HepG2 (cell line): ENCODE data around the gene TRMT2A. TPM values are rescaled to one million over a fixed set of nuclear protein-coding genes. Genes with fewer than 3 reads are reported as not detected.

Experiments used
- MAF1 ChIP-seq: sonication (generic); formaldehyde crosslinking; IDR thresholded peaks from 2 replicates; pipeline ENCODE4 v1.5.0; 2020; ENCODE audit warnings: missing genetic modification reagents, borderline replicate concordance
- NR3C1 ChIP-seq: sonication (generic); formaldehyde crosslinking; IDR thresholded peaks from 2 replicates; pipeline ENCODE4 v1.4.0; 2020; ENCODE audit warnings: missing genetic modification reagents
- PAX8 ChIP-seq: sonication (generic); formaldehyde crosslinking; IDR thresholded peaks from 2 replicates; pipeline ENCODE4 v1.8.0; 2022; ENCODE audit warnings: mild to moderate bottlenecking, missing genetic modification reagents, borderline replicate concordance
- RFX1 ChIP-seq: fragments of 450-650 bp; IDR thresholded peaks from 2 replicates; pipeline ENCODE4 v1.6.1; 2017
- SMAD9 ChIP-seq: sonication (generic); formaldehyde crosslinking; IDR thresholded peaks from 2 replicates; pipeline ENCODE4 v1.5.1; 2020; ENCODE audit warnings: mild to moderate bottlenecking, missing genetic modification reagents
- SPEN ChIP-seq: sonication (generic); formaldehyde crosslinking; IDR thresholded peaks from 2 replicates; pipeline ENCODE4 v1.5.1; 2020; ENCODE audit warnings: low read depth, mild to moderate bottlenecking, missing genetic modification reagents
- SRY ChIP-seq: sonication (generic); formaldehyde crosslinking; IDR thresholded peaks from 2 replicates; pipeline ENCODE4 v1.8.0; 2022; ENCODE audit warnings: mild to moderate bottlenecking, missing genetic modification reagents
- ZFY ChIP-seq: sonication (generic); formaldehyde crosslinking; IDR thresholded peaks from 2 replicates; pipeline ENCODE4 v1.4.0; 2020; ENCODE audit warnings: missing genetic modification reagents
- ZKSCAN1 ChIP-seq: fragments of 150-350 bp; IDR thresholded peaks from 2 replicates; pipeline ENCODE4 v1.6.1; 2014; ENCODE audit warnings: low read length
- ZMYM4 ChIP-seq: sonication (generic); formaldehyde crosslinking; IDR thresholded peaks from 2 replicates; pipeline ENCODE4 v1.8.1; 2023; ENCODE audit warnings: mild to moderate bottlenecking, missing genetic modification reagents
- ZNF382 ChIP-seq: sonication (generic); formaldehyde crosslinking; IDR thresholded peaks from 2 replicates; pipeline ENCODE4 v1.5.0; 2020; ENCODE audit warnings: missing genetic modification reagents, mild to moderate bottlenecking, borderline replicate concordance
- ZNF598 ChIP-seq: sonication (generic); formaldehyde crosslinking; IDR thresholded peaks from 2 replicates; pipeline ENCODE4 v1.5.1; 2020; ENCODE audit warnings: mild to moderate bottlenecking, missing genetic modification reagents, borderline replicate concordance
- ZNF629 ChIP-seq: sonication (generic); formaldehyde crosslinking; conservative IDR thresholded peaks from 2 replicates; pipeline ENCODE4 v1.5.0; 2020; ENCODE audit warnings: missing genetic modification reagents
- ZNF768 ChIP-seq: sonication (generic); formaldehyde crosslinking; IDR thresholded peaks from 2 replicates; pipeline ENCODE4 v1.4.0; 2020; ENCODE audit warnings: missing genetic modification reagents
- ZZZ3 ChIP-seq: sonication (generic); formaldehyde crosslinking; IDR thresholded peaks from 2 replicates; pipeline ENCODE4 v1.4.0; 2020; ENCODE audit warnings: missing genetic modification reagents, mild to moderate bottlenecking, borderline replicate concordance
- polyA plus RNA-seq, 8 experiments: library from polyadenylated mRNA; depleted of rRNA in 3 of 8; stranded (reverse) in 7 of 8; unstranded in 1 of 8; fragments of >200 nt; fragmentation: Illumina TruSeq in 4 of 8; extraction: Trizol in 4 of 8; gene quantifications; 2 replicates each; pipeline versions ENCODE4 v1.2.1 to v1.2.3, GENCODE V29; 2011 to 2016; ENCODE audit warnings: low read depth in 4 of 8, missing spikeins in 1 of 8, mixed read lengths in 1 of 8; ENCODE audit not compliant: insufficient read depth in 1 of 8
- total RNA-seq, 5 experiments: library from RNA; depleted of rRNA; stranded (reverse); fragments of >200 nt; fragmentation: Illumina TruSeq; extraction: Trizol; gene quantifications; 2 replicates each; pipeline ENCODE4 v1.2.3, GENCODE V29; 2016; ENCODE audit warnings: low read depth in 1 of 5
- TF ChIP-seq, protein P1 (sequence below), 2 experiments: IDR thresholded peaks; 2 replicates each; pipeline ENCODE4 v1.6.1; 2011 to 2012; ENCODE audit warnings: low read length in 2 of 2, borderline replicate concordance in 1 of 2, low read depth in 1 of 2, mild to moderate bottlenecking in 1 of 2, moderate library complexity in 1 of 2
- TF ChIP-seq, protein P2 (sequence below): IDR thresholded peaks from 2 replicates; pipeline ENCODE4 v1.6.1; 2016; ENCODE audit warnings: missing compliant biosample characterization, missing genetic modification reagents, borderline replicate concordance
- TF ChIP-seq, protein P3 (sequence below): sonication (generic); formaldehyde crosslinking; conservative IDR thresholded peaks from 2 replicates; pipeline ENCODE4 v1.8.0; 2022; ENCODE audit warnings: mild to moderate bottlenecking, moderate library complexity, missing genetic modification reagents
- TF ChIP-seq, protein P4 (sequence below): sonication (generic); formaldehyde crosslinking; IDR thresholded peaks from 2 replicates; pipeline ENCODE4 v1.8.1; 2023; ENCODE audit warnings: missing genetic modification reagents, inconsistent platforms, borderline replicate concordance

Gene TRMT2A
- total and polyA plus RNA-seq, 2 of the 13 experiments (the other 11 are each of a cell fraction or from before 2014, with no cell fraction given), result 24.0 to 30.3 TPM

DNA sequence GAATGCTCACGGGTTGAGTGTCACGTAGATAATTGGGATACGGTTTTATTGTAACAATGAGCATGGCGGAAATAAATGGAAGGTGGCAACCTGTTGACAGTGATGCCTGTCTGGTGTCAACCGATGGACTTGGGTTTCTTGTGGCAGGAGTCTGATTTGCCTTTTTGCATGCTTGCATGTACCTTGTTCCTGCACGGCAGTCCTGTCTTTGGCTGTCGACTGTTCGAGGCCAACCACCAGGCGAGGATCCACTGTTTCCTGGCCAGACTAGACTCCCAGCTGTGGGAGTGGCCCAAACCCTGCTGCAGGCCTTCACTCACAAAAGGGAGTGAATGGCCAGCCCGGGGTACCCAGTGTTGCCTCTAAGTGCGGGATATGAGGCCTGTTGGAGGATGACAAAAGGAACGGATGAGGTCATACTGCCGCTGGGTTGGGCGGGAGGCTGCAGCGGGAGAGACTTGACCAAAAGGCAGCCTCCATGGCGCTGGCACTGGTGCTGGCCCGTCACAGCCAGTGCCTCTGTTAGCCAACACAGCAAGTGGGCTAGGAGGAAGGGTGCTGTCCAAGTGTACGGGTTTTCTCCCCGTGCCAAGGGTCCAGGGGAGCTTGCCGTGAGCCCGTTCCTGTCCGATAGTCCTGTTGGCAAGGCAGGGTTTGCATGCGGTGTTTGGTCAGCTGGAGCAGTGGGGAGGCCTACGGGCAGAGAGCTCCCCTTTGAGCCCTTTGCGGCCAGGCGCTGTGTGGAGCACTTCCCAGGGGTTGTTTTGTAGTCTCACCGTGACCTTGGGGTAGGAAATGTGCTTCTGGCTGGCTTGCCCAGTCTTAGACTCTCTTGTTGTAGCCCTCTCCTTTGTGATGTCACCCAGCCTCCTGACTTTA is 36.0 kb downstream of the TRMT2A start (continued):
- TF ChIP-seq, protein P1, sequence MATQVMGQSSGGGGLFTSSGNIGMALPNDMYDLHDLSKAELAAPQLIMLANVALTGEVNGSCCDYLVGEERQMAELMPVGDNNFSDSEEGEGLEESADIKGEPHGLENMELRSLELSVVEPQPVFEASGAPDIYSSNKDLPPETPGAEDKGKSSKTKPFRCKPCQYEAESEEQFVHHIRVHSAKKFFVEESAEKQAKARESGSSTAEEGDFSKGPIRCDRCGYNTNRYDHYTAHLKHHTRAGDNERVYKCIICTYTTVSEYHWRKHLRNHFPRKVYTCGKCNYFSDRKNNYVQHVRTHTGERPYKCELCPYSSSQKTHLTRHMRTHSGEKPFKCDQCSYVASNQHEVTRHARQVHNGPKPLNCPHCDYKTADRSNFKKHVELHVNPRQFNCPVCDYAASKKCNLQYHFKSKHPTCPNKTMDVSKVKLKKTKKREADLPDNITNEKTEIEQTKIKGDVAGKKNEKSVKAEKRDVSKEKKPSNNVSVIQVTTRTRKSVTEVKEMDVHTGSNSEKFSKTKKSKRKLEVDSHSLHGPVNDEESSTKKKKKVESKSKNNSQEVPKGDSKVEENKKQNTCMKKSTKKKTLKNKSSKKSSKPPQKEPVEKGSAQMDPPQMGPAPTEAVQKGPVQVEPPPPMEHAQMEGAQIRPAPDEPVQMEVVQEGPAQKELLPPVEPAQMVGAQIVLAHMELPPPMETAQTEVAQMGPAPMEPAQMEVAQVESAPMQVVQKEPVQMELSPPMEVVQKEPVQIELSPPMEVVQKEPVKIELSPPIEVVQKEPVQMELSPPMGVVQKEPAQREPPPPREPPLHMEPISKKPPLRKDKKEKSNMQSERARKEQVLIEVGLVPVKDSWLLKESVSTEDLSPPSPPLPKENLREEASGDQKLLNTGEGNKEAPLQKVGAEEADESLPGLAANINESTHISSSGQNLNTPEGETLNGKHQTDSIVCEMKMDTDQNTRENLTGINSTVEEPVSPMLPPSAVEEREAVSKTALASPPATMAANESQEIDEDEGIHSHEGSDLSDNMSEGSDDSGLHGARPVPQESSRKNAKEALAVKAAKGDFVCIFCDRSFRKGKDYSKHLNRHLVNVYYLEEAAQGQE (IDR thresholded peaks at IDR 0.05; ENCODE audit: borderline replicate concordance in 1 of 2, low read depth in 1 of 2, low read length in 2 of 2), result no peak
- TF ChIP-seq MAF1 (CRISPR knock-in tag) (no peak), ZMYM4 (CRISPR knock-in tag) (0 out of 2 replicates have a peak, but pooled peaks have one; percentile 15), ZKSCAN1 (no peak), SMAD9 (CRISPR knock-in tag) (no peak), ZNF768 (CRISPR knock-in tag) (no peak), SRY (0 out of 2 replicates have a peak, but pooled peaks have one; percentile 59), NR3C1 (CRISPR knock-in tag) (no peak), SPEN (CRISPR knock-in tag) (no peak), ZNF382 (CRISPR knock-in tag) (no peak), ZNF598 (CRISPR knock-in tag) (0 out of 2 replicates have a peak, but pooled peaks have one; percentile 59), ZNF629 (CRISPR knock-in tag) (no peak), ZFY (peak; percentile 64), ZZZ3 (CRISPR knock-in tag) (no peak), RFX1 (no peak), PAX8 (CRISPR knock-in tag) (no peak)
- TF ChIP-seq, protein P2, sequence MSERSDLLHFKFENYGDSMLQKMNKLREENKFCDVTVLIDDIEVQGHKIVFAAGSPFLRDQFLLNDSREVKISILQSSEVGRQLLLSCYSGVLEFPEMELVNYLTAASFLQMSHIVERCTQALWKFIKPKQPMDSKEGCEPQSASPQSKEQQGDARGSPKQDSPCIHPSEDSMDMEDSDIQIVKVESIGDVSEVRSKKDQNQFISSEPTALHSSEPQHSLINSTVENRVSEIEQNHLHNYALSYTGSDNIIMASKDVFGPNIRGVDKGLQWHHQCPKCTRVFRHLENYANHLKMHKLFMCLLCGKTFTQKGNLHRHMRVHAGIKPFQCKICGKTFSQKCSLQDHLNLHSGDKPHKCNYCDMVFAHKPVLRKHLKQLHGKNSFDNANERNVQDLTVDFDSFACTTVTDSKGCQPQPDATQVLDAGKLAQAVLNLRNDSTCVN, result no peak
- TF ChIP-seq, protein P3, sequence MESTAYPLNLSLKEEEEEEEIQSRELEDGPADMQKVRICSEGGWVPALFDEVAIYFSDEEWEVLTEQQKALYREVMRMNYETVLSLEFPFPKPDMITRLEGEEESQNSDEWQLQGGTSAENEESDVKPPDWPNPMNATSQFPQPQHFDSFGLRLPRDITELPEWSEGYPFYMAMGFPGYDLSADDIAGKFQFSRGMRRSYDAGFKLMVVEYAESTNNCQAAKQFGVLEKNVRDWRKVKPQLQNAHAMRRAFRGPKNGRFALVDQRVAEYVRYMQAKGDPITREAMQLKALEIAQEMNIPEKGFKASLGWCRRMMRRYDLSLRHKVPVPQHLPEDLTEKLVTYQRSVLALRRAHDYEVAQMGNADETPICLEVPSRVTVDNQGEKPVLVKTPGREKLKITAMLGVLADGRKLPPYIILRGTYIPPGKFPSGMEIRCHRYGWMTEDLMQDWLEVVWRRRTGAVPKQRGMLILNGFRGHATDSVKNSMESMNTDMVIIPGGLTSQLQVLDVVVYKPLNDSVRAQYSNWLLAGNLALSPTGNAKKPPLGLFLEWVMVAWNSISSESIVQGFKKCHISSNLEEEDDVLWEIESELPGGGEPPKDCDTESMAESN, result no peak
- TF ChIP-seq, protein P4, sequence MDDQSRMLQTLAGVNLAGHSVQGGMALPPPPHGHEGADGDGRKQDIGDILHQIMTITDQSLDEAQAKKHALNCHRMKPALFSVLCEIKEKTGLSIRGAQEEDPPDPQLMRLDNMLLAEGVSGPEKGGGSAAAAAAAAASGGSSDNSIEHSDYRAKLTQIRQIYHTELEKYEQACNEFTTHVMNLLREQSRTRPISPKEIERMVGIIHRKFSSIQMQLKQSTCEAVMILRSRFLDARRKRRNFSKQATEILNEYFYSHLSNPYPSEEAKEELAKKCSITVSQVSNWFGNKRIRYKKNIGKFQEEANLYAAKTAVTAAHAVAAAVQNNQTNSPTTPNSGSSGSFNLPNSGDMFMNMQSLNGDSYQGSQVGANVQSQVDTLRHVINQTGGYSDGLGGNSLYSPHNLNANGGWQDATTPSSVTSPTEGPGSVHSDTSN, result no peak
